Measurements from ENCODE around the gene C1orf56. TPM values are rescaled to one million over a fixed set of nuclear protein-coding genes. Genes with fewer than 3 reads are reported as not detected.

Gene C1orf56
- total RNA-seq, 3 donors from 2014 or later, result 1.3 to 4.0 (median 1.3) TPM

- H3K36me3 ChIP-seq (ENCODE audit: low read depth), result peaks cover 11% of the 10 kb centered on the region
Observed at GRCh38 chr1:151051356-151052009, 3.9 kb downstream of the C1orf56 start.

GRCh38 chr1:151054971-151055547 lies 7.5 kb downstream of the C1orf56 start:
- ATAC-seq (peak; percentile 6), DNase-seq (no peak)
- no peak for TF ChIP-seq CTCF (IDR thresholded peaks at IDR 0.05)
- Histone ChIP-seq H3K4me3 (no peak overlapping the region), H3K4me1 (ENCODE audit: low read depth) (peaks cover 33% of the 10 kb centered on the region), H3K9me3 (no peaks in the 10 kb centered on the region), H3K36me3 (ENCODE audit: low read depth) (peaks cover 11% of the 10 kb centered on the region)
- intact Hi-C loops (cut with DNase I, micrococcal nuclease), result loop anchor here in 1 of 2 donors (10.0 kb wide), 1 partner anchor 50 kb away; the partner anchor contains the start of genes MINDY1 and PRUNE1

More at GRCh38 chr1:151051356-151052009, 3.9 kb downstream of the C1orf56 start:
- DNase-seq (no peak), ATAC-seq (no peak)
- TF ChIP-seq CTCF (IDR thresholded peaks at IDR 0.05), result no peak
- no peaks in the 10 kb centered on the region for H3K9me3 ChIP-seq
- intact Hi-C loops (cut with DNase I, micrococcal nuclease), result loop anchor here in 1 of 2 donors (10.0 kb wide), 1 partner anchor 47 kb away; the partner anchor contains the start of genes MINDY1 and PRUNE1
- no peak overlapping the region for H3K4me3 ChIP-seq
- H3K4me1 ChIP-seq (ENCODE audit: low read depth), result peaks cover 19% of the 10 kb centered on the region

- intact Hi-C loops (cut with DNase I, micrococcal nuclease), result loop anchor here in 1 of 2 donors (10.0 kb wide), 1 partner anchor 51 kb away; the partner anchor contains the start of genes MINDY1 and PRUNE1
- peaks cover 11% of the 10 kb centered on the region for H3K36me3 ChIP-seq (ENCODE audit: low read depth)
- DNase-seq, result no peak
- H3K9me3 ChIP-seq, result no peaks in the 10 kb centered on the region
- H3K4me3 ChIP-seq, result no peak overlapping the region
- no peak for TF ChIP-seq CTCF (IDR thresholded peaks at IDR 0.05)
- H3K4me1 ChIP-seq (ENCODE audit: low read depth), result peaks cover 33% of the 10 kb centered on the region
- no peak for ATAC-seq
Observed at GRCh38 chr1:151055581-151055980, 8.0 kb downstream of the C1orf56 start.

GRCh38 chr1:151056149-151056548 lies 8.6 kb downstream of the C1orf56 start:
- DNase-seq (peak in 1 of 3 donors; percentile 24), ATAC-seq (peak; percentile 44)
- no peak for TF ChIP-seq CTCF (IDR thresholded peaks at IDR 0.05)
- intact Hi-C loops (cut with DNase I, micrococcal nuclease), result loop anchor here in 1 of 2 donors (10.0 kb wide), 1 partner anchor 51 kb away; the partner anchor contains the start of genes MINDY1 and PRUNE1
- no peaks in the 10 kb centered on the region for H3K9me3 ChIP-seq
- peaks cover 33% of the 10 kb centered on the region for H3K4me1 ChIP-seq (ENCODE audit: low read depth)
- no peak overlapping the region for H3K4me3 ChIP-seq
- H3K36me3 ChIP-seq (ENCODE audit: low read depth), result peaks cover 11% of the 10 kb centered on the region

GRCh38 chr1:151058692-151059091 lies 11.1 kb downstream of the C1orf56 start:
- intact Hi-C loops (cut with DNase I, micrococcal nuclease), result loop anchor here in 1 of 2 donors (10.0 kb wide), 1 partner anchor 54 kb away; the partner anchor contains the start of genes MINDY1 and PRUNE1
- H3K4me1 ChIP-seq (ENCODE audit: low read depth), result peaks cover 33% of the 10 kb centered on the region
- ATAC-seq, result peak; percentile 30
- peak; percentile 54 to 73 (median 69) for DNase-seq
- no peak for TF ChIP-seq CTCF (IDR thresholded peaks at IDR 0.05)
- H3K4me3 ChIP-seq, result peak overlapping the region; percentile 85
- no peaks in the 10 kb centered on the region for H3K36me3 ChIP-seq (ENCODE audit: low read depth)
- H3K9me3 ChIP-seq, result no peaks in the 10 kb centered on the region
